Measurements from ENCODE around the gene CLHC1. TPM values are rescaled to one million over a fixed set of nuclear protein-coding genes. Genes with fewer than 3 reads are reported as not detected.
"Not testable (repeated sequence)": the region's sequence is repeated elsewhere in the genome, so short reads cannot be mapped to it uniquely, and the experiment has no call there.

The CLHC1 gene
- total RNA-seq, 3 donors from 2014 or later (not counting 1 experiment from before 2014, with no cell fraction given) = 5.6 to 14.9 (median 6.3) TPM

GRCh38 chr2:55134316-55134706, 97.8 kb downstream of the CLHC1 start:
- Histone ChIP-seq H3K4me3 (ENCODE audit: low read length) (peak overlapping the region; percentile 30), H3K9me3 (ENCODE audit: control insufficient read depth, insufficient read depth, low read length) (no peaks in the 10 kb centered on the region), H3K27me3 (ENCODE audit: control insufficient read depth, insufficient read depth, low read length) (no peaks in the 10 kb centered on the region), H3K36me3 (ENCODE audit: control insufficient read depth, insufficient read depth, low read length) (no peaks in the 10 kb centered on the region), H3K27ac (ENCODE audit: low read length) (peak overlapping the region; percentile 81), H3K4me1 (ENCODE audit: control insufficient read depth, insufficient read depth, low read length) (peaks cover 14% of the 10 kb centered on the region)
- Mint-ChIP-seq H3K4me3 (peak overlapping the region; percentile 91), H3K4me1 (peaks cover 13 to 14% of the 10 kb centered on the region in 2 donors), H3K36me3 (no peaks in the 10 kb centered on the region), H3K27me3 (ENCODE audit: low read depth in 2 of 2) (peaks cover 0 to 5% of the 10 kb centered on the region in 2 donors), H3K27ac (peak overlapping the region; percentile 85 to 90), H3K9me3 (no peaks in the 10 kb centered on the region)
- ATAC-seq = peak in 1 of 3 donors; percentile 7
- DNase-seq = no peak
- 35% methylated on average over 1 of the region's 1 CpG for WGBS (ENCODE audit: insufficient coverage)
- TF ChIP-seq, protein P1, sequence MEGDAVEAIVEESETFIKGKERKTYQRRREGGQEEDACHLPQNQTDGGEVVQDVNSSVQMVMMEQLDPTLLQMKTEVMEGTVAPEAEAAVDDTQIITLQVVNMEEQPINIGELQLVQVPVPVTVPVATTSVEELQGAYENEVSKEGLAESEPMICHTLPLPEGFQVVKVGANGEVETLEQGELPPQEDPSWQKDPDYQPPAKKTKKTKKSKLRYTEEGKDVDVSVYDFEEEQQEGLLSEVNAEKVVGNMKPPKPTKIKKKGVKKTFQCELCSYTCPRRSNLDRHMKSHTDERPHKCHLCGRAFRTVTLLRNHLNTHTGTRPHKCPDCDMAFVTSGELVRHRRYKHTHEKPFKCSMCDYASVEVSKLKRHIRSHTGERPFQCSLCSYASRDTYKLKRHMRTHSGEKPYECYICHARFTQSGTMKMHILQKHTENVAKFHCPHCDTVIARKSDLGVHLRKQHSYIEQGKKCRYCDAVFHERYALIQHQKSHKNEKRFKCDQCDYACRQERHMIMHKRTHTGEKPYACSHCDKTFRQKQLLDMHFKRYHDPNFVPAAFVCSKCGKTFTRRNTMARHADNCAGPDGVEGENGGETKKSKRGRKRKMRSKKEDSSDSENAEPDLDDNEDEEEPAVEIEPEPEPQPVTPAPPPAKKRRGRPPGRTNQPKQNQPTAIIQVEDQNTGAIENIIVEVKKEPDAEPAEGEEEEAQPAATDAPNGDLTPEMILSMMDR (IDR thresholded peaks at IDR 0.05) = no peak
- intact Hi-C loops (cut with micrococcal nuclease) = loop anchor here (5.0 kb wide), 1 partner anchor 82 kb away; the partner anchor contains the start of gene RTN4

DNA sequence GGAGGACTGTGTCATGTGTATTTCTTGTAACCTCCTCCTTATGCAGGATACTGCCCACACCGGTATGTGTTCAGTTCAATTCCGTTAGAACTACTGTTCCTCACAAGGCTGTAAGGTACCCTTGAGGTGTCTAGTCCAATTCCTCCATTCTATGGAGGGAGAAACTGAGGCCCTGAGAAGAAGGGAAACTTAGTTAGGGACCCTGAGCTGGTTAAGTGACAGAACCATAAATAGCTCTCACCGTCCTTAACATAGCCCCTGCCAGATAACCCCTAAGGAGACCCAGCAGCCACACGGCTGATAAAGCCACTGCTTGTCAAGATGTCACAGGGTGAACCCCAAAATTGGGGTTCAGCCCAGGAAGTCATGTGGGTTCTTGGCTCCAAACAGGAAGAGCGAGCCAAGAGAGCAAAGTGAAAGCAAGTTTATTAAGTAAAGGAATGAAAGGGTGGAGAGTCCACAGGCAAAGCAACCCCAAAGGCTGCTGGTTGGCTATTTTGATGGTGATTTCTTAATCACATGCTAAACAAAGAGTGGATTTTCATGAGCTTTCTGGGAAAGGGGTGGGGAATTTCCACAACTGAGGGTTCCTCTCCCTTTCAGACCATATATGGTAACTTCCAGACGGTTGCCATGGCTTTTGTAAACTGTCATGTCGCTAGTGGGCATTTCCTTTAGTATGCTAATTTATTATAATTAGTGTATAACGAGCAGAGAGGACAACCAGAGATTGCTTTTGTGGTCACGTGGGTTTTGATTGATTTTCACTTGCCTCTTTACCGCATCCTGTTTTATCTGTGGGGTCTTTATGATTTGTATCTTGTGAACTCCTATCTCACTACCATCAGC, 98.4 kb downstream of the CLHC1 start:
- H3K4me3 Mint-ChIP-seq = peak overlapping the region; percentile 91
- Histone ChIP-seq H3K9me3 (ENCODE audit: control insufficient read depth, insufficient read depth, low read length) (no peaks in the 10 kb centered on the region), H3K27ac (ENCODE audit: low read length) (peak overlapping the region; percentile 81), H3K4me3 (ENCODE audit: low read length) (peak overlapping the region; percentile 30), H3K4me1 (ENCODE audit: control insufficient read depth, insufficient read depth, low read length) (peaks cover 14% of the 10 kb centered on the region), H3K27me3 (ENCODE audit: control insufficient read depth, insufficient read depth, low read length) (no peaks in the 10 kb centered on the region), H3K36me3 (ENCODE audit: control insufficient read depth, insufficient read depth, low read length) (no peaks in the 10 kb centered on the region)
- H3K9me3 Mint-ChIP-seq = no peaks in the 10 kb centered on the region
- ATAC-seq (peak; percentile 85 to 93 (median 92)), DNase-seq (peak; percentile 25 to 89)
- H3K27ac Mint-ChIP-seq = peak overlapping the region; percentile 85 to 90
- intact Hi-C loops (cut with micrococcal nuclease) = loop anchor here (5.0 kb wide), 1 partner anchor 81 kb away; the partner anchor contains the start of gene RTN4
- no peaks in the 10 kb centered on the region for H3K36me3 Mint-ChIP-seq
- peaks cover 13 to 14% of the 10 kb centered on the region in 2 donors for H3K4me1 Mint-ChIP-seq
- peaks cover 0 to 5% of the 10 kb centered on the region in 2 donors for H3K27me3 Mint-ChIP-seq (ENCODE audit: low read depth in 2 of 2)
- WGBS (ENCODE audit: insufficient coverage) = 12% methylated on average over 6 of the region's 10 CpGs
- TF ChIP-seq, protein P1 (IDR thresholded peaks at IDR 0.05) = no peak

DNA sequence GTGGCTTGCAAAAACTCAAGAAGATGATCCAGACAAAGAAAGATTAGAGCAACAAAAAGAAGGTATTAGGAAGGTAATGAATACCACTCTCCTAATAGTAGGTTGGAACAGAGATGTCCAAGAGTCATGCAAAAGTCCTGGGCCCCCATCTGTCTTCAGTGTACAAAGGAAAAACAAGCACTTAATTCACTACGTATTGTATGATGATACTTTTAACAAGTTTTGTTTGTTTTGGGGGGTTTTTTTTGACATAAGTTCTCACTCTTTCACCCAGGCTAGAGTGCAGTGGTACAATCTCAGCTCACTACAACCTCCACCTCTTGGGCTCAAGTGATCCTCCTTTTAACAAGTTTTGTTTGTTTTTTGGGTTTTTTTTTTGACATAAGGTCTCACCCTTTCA, 101.2 kb downstream of the CLHC1 start:
- WGBS (ENCODE audit: insufficient coverage) = no CpG with 5 or more reads among the region's 1 CpG
- Mint-ChIP-seq H3K4me1 (peaks cover 13 to 14% of the 10 kb centered on the region in 2 donors), H3K27ac (no peak overlapping the region), H3K4me3 (no peak overlapping the region), H3K36me3 (no peaks in the 10 kb centered on the region), H3K9me3 (peaks cover 0 to 2% of the 10 kb centered on the region in 2 donors), H3K27me3 (ENCODE audit: low read depth in 2 of 2) (no peaks in the 10 kb centered on the region)
- H3K27ac ChIP-seq (ENCODE audit: low read length) = no peak overlapping the region
- no peaks in the 10 kb centered on the region for H3K9me3 ChIP-seq (ENCODE audit: control insufficient read depth, insufficient read depth, low read length)
- no peak overlapping the region for H3K4me3 ChIP-seq (ENCODE audit: low read length)
- H3K36me3 ChIP-seq (ENCODE audit: control insufficient read depth, insufficient read depth, low read length) = no peaks in the 10 kb centered on the region
- DNase-seq (no peak), ATAC-seq (no peak)
- H3K4me1 ChIP-seq (ENCODE audit: control insufficient read depth, insufficient read depth, low read length) = peaks cover 14% of the 10 kb centered on the region
- intact Hi-C loops (cut with micrococcal nuclease) = loop anchor here (5.0 kb wide), 1 partner anchor 79 kb away; the partner anchor contains the start of gene RTN4
- no peaks in the 10 kb centered on the region for H3K27me3 ChIP-seq (ENCODE audit: control insufficient read depth, insufficient read depth, low read length)
- TF ChIP-seq, protein P1 (IDR thresholded peaks at IDR 0.05) = no peak

DNA sequence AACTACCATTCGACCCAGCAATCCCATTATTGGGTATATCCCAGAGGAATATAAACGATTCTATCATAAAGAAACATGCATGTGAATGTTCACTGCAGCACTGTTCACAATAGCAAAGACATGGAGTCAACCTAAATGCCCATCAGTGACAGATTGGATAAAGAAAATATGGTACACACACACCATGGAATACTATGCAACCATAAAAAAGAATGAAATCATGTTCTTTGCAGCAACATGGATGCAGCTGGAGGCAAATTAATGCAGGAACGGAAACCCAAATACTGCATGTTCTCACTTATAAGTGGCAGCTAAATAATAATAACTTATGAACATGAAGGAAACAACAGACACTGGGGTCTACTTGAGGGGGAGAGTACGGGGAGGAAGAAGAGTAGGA, 105.5 kb downstream of the CLHC1 start:
- H3K4me1 Mint-ChIP-seq; DNase-seq; H3K27me3 ChIP-seq (ENCODE audit: control insufficient read depth, insufficient read depth, low read length); intact Hi-C loops (cut with micrococcal nuclease); H3K9me3 ChIP-seq (ENCODE audit: control insufficient read depth, insufficient read depth, low read length); ATAC-seq; H3K4me1 ChIP-seq (ENCODE audit: control insufficient read depth, insufficient read depth, low read length); H3K27ac ChIP-seq (ENCODE audit: low read length); H3K4me3 ChIP-seq (ENCODE audit: low read length); H3K36me3 ChIP-seq (ENCODE audit: control insufficient read depth, insufficient read depth, low read length); H3K27ac Mint-ChIP-seq; H3K36me3 Mint-ChIP-seq; H3K9me3 Mint-ChIP-seq; H3K4me3 Mint-ChIP-seq; H3K27me3 Mint-ChIP-seq (ENCODE audit: low read depth in 2 of 2): not testable (repeated sequence)
- WGBS (ENCODE audit: insufficient coverage) = 86% methylated on average over 2 of the region's 4 CpGs
